Colonic mucosa (tissue), 4 donors: ENCODE results near the gene ATP9A. TPM values are rescaled to one million over a fixed set of nuclear protein-coding genes. Genes with fewer than 3 reads are reported as not detected.

ENCODE experiments used
- DNase-seq: peaks from one replicate; pipeline ENCODE4 v3.0.0-alpha.2; 2020
- H3K27ac ChIP-seq: fragments of 200-600 bp; one replicate; pipeline ENCODE4 v1.8.0; 2021
- H3K27me3 ChIP-seq: fragments of 200-600 bp; one replicate; pipeline ENCODE4 v1.8.0; 2021
- H3K36me3 ChIP-seq: fragments of 200-600 bp; one replicate; pipeline ENCODE4 v1.8.0; 2021
- H3K4me1 ChIP-seq: fragments of 200-600 bp; one replicate; pipeline ENCODE4 v1.8.0; 2021; ENCODE audit warnings: mild to moderate bottlenecking
- H3K4me3 ChIP-seq: fragments of 200-600 bp; one replicate; pipeline ENCODE4 v1.8.0; 2021
- H3K9ac ChIP-seq, 2 donors: one replicate each; pipeline ENCODE4 v1.7.0; 2013; ENCODE audit warnings: control low read depth in 2 of 2, low read depth in 2 of 2, low read length in 2 of 2
- H3K9me3 ChIP-seq: fragments of 200-600 bp; one replicate; pipeline ENCODE4 v1.8.0; 2021
- CTCF ChIP-seq: fragments of 200-600 bp; IDR thresholded peaks from one replicate; pipeline ENCODE4 v1.8.0; 2022; ENCODE audit warnings: antibody characterized with exemption, mild to moderate bottlenecking
- intact Hi-C: fragments of 100-400 bp; cut with DNase I; formaldehyde crosslinking; loops from one replicate; pipeline ENCODE4 v1.14.1; 2022
- total RNA-seq, 2 donors: library from RNA; stranded (reverse); fragmentation: NEBNext Ultra II Directional in 1 of 2; extraction: Animal tissue kit (Norgen Biotek cat#: 25700) in 1 of 2; gene quantifications; one replicate each; pipeline ENCODE4 v1.2.1, GENCODE V29; 2021
- donor health status: healthy.
- donor health status: DM: no; HTN: no; CAD: no.
- donor health status: DM: no; HTN: no; CAD: no.

ATP9A gene
- total RNA-seq, 2 donors from 2014 or later: 40.2 to 70.1 TPM

- Histone ChIP-seq H3K9ac (no peak overlapping the region), H3K4me3 (no peak overlapping the region), H3K4me1 (no peaks in the 10 kb centered on the region), H3K9me3 (no peaks in the 10 kb centered on the region), H3K27ac (no peak overlapping the region), H3K27me3 (no peaks in the 10 kb centered on the region), H3K36me3 (no peaks in the 10 kb centered on the region)
- no peak for TF ChIP-seq CTCF
- intact Hi-C loops: no loop called here
- no peak for DNase-seq
These were observed 158.1 kb downstream of the ATP9A start for GRCh38 chr20:51610111-51610510.

GRCh38 chr20:51609251-51609650 is 158.9 kb downstream of the ATP9A start:
- no peak for DNase-seq
- H3K27me3 ChIP-seq: no peaks in the 10 kb centered on the region
- no peak for TF ChIP-seq CTCF
- H3K4me3 ChIP-seq: no peak overlapping the region
- no peaks in the 10 kb centered on the region for H3K4me1 ChIP-seq
- no peaks in the 10 kb centered on the region for H3K9me3 ChIP-seq
- no peak overlapping the region for H3K9ac ChIP-seq
- H3K27ac ChIP-seq: no peak overlapping the region
- H3K36me3 ChIP-seq: no peaks in the 10 kb centered on the region
- intact Hi-C loops: no loop called here

GRCh38 chr20:51608061-51608460 is 160.1 kb downstream of the ATP9A start:
- Histone ChIP-seq H3K27ac (no peak overlapping the region), H3K9ac (no peak overlapping the region), H3K9me3 (no peaks in the 10 kb centered on the region), H3K4me3 (no peak overlapping the region), H3K4me1 (no peaks in the 10 kb centered on the region), H3K27me3 (no peaks in the 10 kb centered on the region), H3K36me3 (no peaks in the 10 kb centered on the region)
- DNase-seq: no peak
- no peak for TF ChIP-seq CTCF
- intact Hi-C loops: no loop called here

GRCh38 chr20:51607170-51607569 is 161.0 kb downstream of the ATP9A start:
- intact Hi-C loops: no loop called here
- no peaks in the 10 kb centered on the region for H3K36me3 ChIP-seq
- H3K4me3 ChIP-seq: no peak overlapping the region
- TF ChIP-seq CTCF: no peak
- DNase-seq: no peak
- no peaks in the 10 kb centered on the region for H3K9me3 ChIP-seq
- H3K27ac ChIP-seq: no peak overlapping the region
- H3K4me1 ChIP-seq: no peaks in the 10 kb centered on the region
- no peaks in the 10 kb centered on the region for H3K27me3 ChIP-seq
- no peak overlapping the region for H3K9ac ChIP-seq

GRCh38 chr20:51604851-51605250 is 163.3 kb downstream of the ATP9A start:
- H3K4me1 ChIP-seq: no peaks in the 10 kb centered on the region

More at GRCh38 chr20:51604851-51605250, 163.3 kb downstream of the ATP9A start:
- Histone ChIP-seq H3K27me3 (no peaks in the 10 kb centered on the region), H3K36me3 (no peaks in the 10 kb centered on the region), H3K9me3 (no peaks in the 10 kb centered on the region), H3K9ac (no peak overlapping the region), H3K27ac (no peak overlapping the region), H3K4me3 (no peak overlapping the region)
- no peak for DNase-seq
- intact Hi-C loops: no loop called here
- no peak for TF ChIP-seq CTCF
